H9 (cell line): ENCODE data around the gene STX5. TPM values are rescaled to one million over a fixed set of nuclear protein-coding genes. Genes with fewer than 3 reads are reported as not detected.

Experiments used
- DNase-seq: peaks from one replicate; pipeline ENCODE4 v3.0.0-alpha.2; 2017
- H2AFZ ChIP-seq: one replicate; pipeline ENCODE4 v1.6.1; 2013; ENCODE audit warnings: mild to moderate bottlenecking, low read length, control low read depth, moderate library complexity
- H2AK5ac ChIP-seq: 2 replicates; pipeline ENCODE4 v1.6.1; 2013; ENCODE audit warnings: low read length, control low read depth, mixed read lengths; ENCODE audit not compliant: insufficient read length
- H2BK120ac ChIP-seq: one replicate; pipeline ENCODE4 v1.6.1; 2013; ENCODE audit warnings: low read depth, mild to moderate bottlenecking, low read length, control low read depth, inconsistent platforms; ENCODE audit not compliant: poor library complexity, severe bottlenecking
- H2BK12ac ChIP-seq: 2 replicates; pipeline ENCODE4 v1.6.1; 2013; ENCODE audit warnings: low read length, control low read depth, mixed read lengths, low read depth; ENCODE audit not compliant: insufficient read length
- H2BK15ac ChIP-seq: 2 replicates; pipeline ENCODE4 v1.6.1; 2013; ENCODE audit warnings: low read depth, low read length, control low read depth
- H2BK20ac ChIP-seq: one replicate; pipeline ENCODE4 v1.6.1; 2013; ENCODE audit warnings: low read depth, mild to moderate bottlenecking, low read length, control low read depth, inconsistent platforms; ENCODE audit not compliant: poor library complexity, severe bottlenecking
- H2BK5ac ChIP-seq: 2 replicates; pipeline ENCODE4 v1.6.1; 2013; ENCODE audit warnings: low read length, control low read depth, mixed read lengths; ENCODE audit not compliant: insufficient read length
- H3K14ac ChIP-seq: 2 replicates; pipeline ENCODE4 v1.6.1; 2013; ENCODE audit warnings: low read length, control low read depth; ENCODE audit not compliant: insufficient read depth
- H3K18ac ChIP-seq: 2 replicates; pipeline ENCODE4 v1.6.1; 2013; ENCODE audit warnings: low read depth, mild to moderate bottlenecking, mixed read lengths, low read length, control low read depth; ENCODE audit not compliant: insufficient read length
- H3K23ac ChIP-seq: 2 replicates; pipeline ENCODE4 v1.6.1; 2013; ENCODE audit warnings: low read length, control low read depth, mixed read lengths, low read depth; ENCODE audit not compliant: insufficient read length
- H3K23me2 ChIP-seq: 2 replicates; pipeline ENCODE4 v1.6.1; 2013; ENCODE audit warnings: low read depth, mild to moderate bottlenecking, mixed read lengths, low read length, control low read depth; ENCODE audit not compliant: insufficient read length, poor library complexity, severe bottlenecking
- H3K27ac ChIP-seq: 2 replicates; pipeline ENCODE4 v1.5.1; 2013; ENCODE audit warnings: low read length, control low read depth, mixed read lengths, low read depth; ENCODE audit not compliant: insufficient read length
- H3K27me3 ChIP-seq: 2 replicates; pipeline ENCODE4 v1.6.1; 2013; ENCODE audit warnings: low read length, control low read depth, inconsistent platforms; ENCODE audit not compliant: insufficient read depth
- H3K4ac ChIP-seq: 2 replicates; pipeline ENCODE4 v1.6.1; 2013; ENCODE audit warnings: low read depth, mild to moderate bottlenecking, control low read depth, inconsistent platforms, low read length, moderate library complexity
- H3K4me1 ChIP-seq: 2 replicates; pipeline ENCODE4 v1.6.1; 2013; ENCODE audit warnings: low read length, control low read depth, inconsistent platforms; ENCODE audit not compliant: insufficient read depth
- H3K4me2 ChIP-seq: 2 replicates; pipeline ENCODE4 v1.6.1; 2013; ENCODE audit warnings: low read length, control low read depth, mixed read lengths; ENCODE audit not compliant: insufficient read length, insufficient read depth
- H3K56ac ChIP-seq: 2 replicates; pipeline ENCODE4 v1.6.1; 2013; ENCODE audit warnings: low read depth, mild to moderate bottlenecking, mixed read lengths, low read length, control low read depth; ENCODE audit not compliant: insufficient read length
- H3K79me1 ChIP-seq: 2 replicates; pipeline ENCODE4 v1.6.1; 2013; ENCODE audit warnings: low read depth, mild to moderate bottlenecking, moderate library complexity, low read length, control low read depth, inconsistent platforms; ENCODE audit not compliant: insufficient read depth, poor library complexity, severe bottlenecking
- H3K79me2 ChIP-seq: 2 replicates; pipeline ENCODE4 v1.6.1; 2013; ENCODE audit warnings: low read length, control low read depth, inconsistent platforms; ENCODE audit not compliant: insufficient read depth
- H3K9ac ChIP-seq: 2 replicates; pipeline ENCODE4 v1.6.1; 2013; ENCODE audit warnings: low read length, control low read depth, mixed read lengths; ENCODE audit not compliant: insufficient read length; ENCODE audit errors: extremely low read depth
- H3K9me3 ChIP-seq: one replicate; pipeline ENCODE4 v1.6.1; 2013; ENCODE audit warnings: low read depth, low read length, inconsistent platforms; ENCODE audit not compliant: control insufficient read depth
- H3T11ph ChIP-seq: one replicate; pipeline ENCODE4 v1.6.1; 2013; ENCODE audit warnings: mild to moderate bottlenecking, low read length, control low read depth, inconsistent platforms
- H4K20me1 ChIP-seq: one replicate; pipeline ENCODE4 v1.6.1; 2013; ENCODE audit not compliant: control insufficient read depth, insufficient read length, insufficient read depth
- H4K5ac ChIP-seq: 2 replicates; pipeline ENCODE4 v1.6.1; 2013; ENCODE audit warnings: low read depth, mild to moderate bottlenecking, mixed read lengths, low read length, control low read depth; ENCODE audit not compliant: insufficient read length
- H4K8ac ChIP-seq: replicated peaks from 2 replicates; pipeline ENCODE4 v1.6.1; 2013; ENCODE audit warnings: low read length, control low read depth, mixed read lengths, low read depth; ENCODE audit not compliant: insufficient read length
- H4K91ac ChIP-seq: 2 replicates; pipeline ENCODE4 v1.6.1; 2013; ENCODE audit warnings: low read depth, mild to moderate bottlenecking, moderate library complexity, mixed read lengths, low read length, control low read depth; ENCODE audit not compliant: insufficient read length
- H3K27ac Mint-ChIP-seq, 3 experiments: 2 replicates in 2 of 3; 3 replicates in 1 of 3; pipeline ENCODE4 v1.8.0; 2020 to 2021; ENCODE audit warnings: mixed read lengths in 3 of 3, mild to moderate bottlenecking in 1 of 3, moderate library complexity in 1 of 3
- H3K27me3 Mint-ChIP-seq: 2 replicates; pipeline ENCODE4 v1.8.0; 2021; ENCODE audit warnings: low read depth, mild to moderate bottlenecking, moderate library complexity, mixed read lengths
- H3K36me3 Mint-ChIP-seq, 3 experiments: 2 replicates in 2 of 3; 3 replicates in 1 of 3; pipeline ENCODE4 v1.8.0; 2020 to 2021; ENCODE audit warnings: low read depth in 3 of 3, mixed read lengths in 3 of 3; ENCODE audit not compliant: insufficient read depth in 1 of 3
- H3K4me1 Mint-ChIP-seq, 2 experiments: 2 replicates each; pipeline ENCODE4 v1.8.0; 2020; ENCODE audit warnings: mixed read lengths in 2 of 2
- H3K4me3 Mint-ChIP-seq, 2 experiments: 2 replicates in 1 of 2; 3 replicates in 1 of 2; pipeline ENCODE4 v1.8.0; 2020 to 2021; ENCODE audit warnings: mild to moderate bottlenecking in 2 of 2, mixed read lengths in 2 of 2, moderate library complexity in 1 of 2
- H3K9me3 Mint-ChIP-seq, 2 experiments: 2 replicates in 1 of 2; 3 replicates in 1 of 2; pipeline ENCODE4 v1.8.0; 2020; ENCODE audit warnings: mild to moderate bottlenecking in 2 of 2, mixed read lengths in 2 of 2, moderate library complexity in 1 of 2
- CTCF ChIP-seq: fragments of 200-600 bp; sonication (generic); conservative IDR thresholded peaks from 3 replicates; pipeline ENCODE4 v1.8.0; 2021; ENCODE audit warnings: antibody characterized with exemption, mild to moderate bottlenecking
- WGBS: extraction: QIAGEN DNeasy Blood & Tissue Kit; methylation state at CpG from one replicate; pipeline ENCODE4 v1.1.7; 2013; ENCODE audit warnings: missing lambda C conversion rate, low lambda C conversion rate, mixed read lengths; ENCODE audit not compliant: insufficient read length; ENCODE audit errors: extremely low coverage; 5-methylcytosine and 5-hydroxymethylcytosine counted together
- total RNA-seq: library from RNA; stranded (reverse); gene quantifications from 2 replicates; pipeline ENCODE4 v1.2.1, GENCODE V29; 2021

STX5 gene
- total RNA-seq, 1 experiment from 2014 or later: 33.5 TPM

GRCh38 chr11:62811659-62812058 is 20.2 kb downstream of the STX5 start:
- Mint-ChIP-seq H3K27me3 (no peaks in the 10 kb centered on the region), H3K27ac (no peak overlapping the region), H3K4me1 (peaks cover 1 to 2% of the 10 kb centered on the region in 2 experiments), H3K36me3 (peaks cover 0 to 5% (median 3%) of the 10 kb centered on the region in 3 experiments; a peak in 3 of 7 replicates), H3K9me3 (no peaks in the 10 kb centered on the region), H3K4me3 (no peak overlapping the region)
- no peak for DNase-seq
- Histone ChIP-seq H3K4ac (no peak overlapping the region), H3K23me2 (no peaks in the 10 kb centered on the region), H3K27ac (no peak overlapping the region), H2BK15ac (no peak overlapping the region), H3K27me3 (no peaks in the 10 kb centered on the region), H2BK12ac (no peak overlapping the region), H2AFZ (no peak overlapping the region), H3K79me2 (no peaks in the 10 kb centered on the region), H2BK5ac (no peak overlapping the region), H3K9ac (no peak overlapping the region), H3K14ac (no peak overlapping the region), H4K20me1 (no peaks in the 10 kb centered on the region), H3T11ph (no peak overlapping the region), H3K18ac (no peak overlapping the region), H3K23ac (no peak overlapping the region), H3K56ac (no peak overlapping the region), H2BK20ac (no peak overlapping the region), H4K91ac (no peak overlapping the region), H3K4me2 (no peak overlapping the region), H2AK5ac (no peak overlapping the region), H4K5ac (no peak overlapping the region), H3K9me3 (no peaks in the 10 kb centered on the region), H2BK120ac (no peak overlapping the region), H3K4me1 (no peaks in the 10 kb centered on the region), H3K79me1 (no peaks in the 10 kb centered on the region), H4K8ac (no peak overlapping the region)
- no peak for TF ChIP-seq CTCF
- no CpG with 5 or more reads among the region's 2 CpGs for WGBS
